ENCODE results near the gene ITPRID1. TPM values are rescaled to one million over a fixed set of nuclear protein-coding genes. Genes with fewer than 3 reads are reported as not detected.

ITPRID1 gene
- total and polyA plus RNA-seq, 10 donors = not detected

DNA sequence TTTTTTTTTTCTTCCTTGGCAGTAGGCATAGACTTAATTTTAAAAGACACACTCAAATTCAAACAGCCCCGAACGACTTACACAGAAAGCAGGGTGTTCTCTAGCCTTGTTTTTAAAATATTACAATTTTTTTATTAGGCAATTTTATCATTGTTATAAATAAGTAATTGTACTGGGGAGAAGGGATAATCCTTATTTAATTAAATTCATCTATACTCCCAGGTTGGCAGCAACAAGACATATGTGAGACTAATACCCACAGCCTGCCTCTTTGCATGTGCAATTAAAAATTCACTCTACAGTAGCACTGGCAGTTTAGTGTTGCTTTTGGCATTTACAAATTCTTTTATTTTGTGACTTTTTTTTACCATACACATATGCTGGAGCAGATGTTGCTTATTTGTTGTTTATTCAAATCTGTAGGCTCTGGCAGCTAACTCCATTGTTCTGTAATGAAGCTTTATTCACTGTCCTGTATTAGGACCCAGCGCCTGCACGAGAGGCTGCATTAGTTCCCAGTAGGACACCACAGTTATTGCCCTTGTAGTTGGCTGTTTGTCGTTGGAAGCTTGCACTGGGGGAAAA is 88.2 kb downstream of the ITPRID1 start:
- no peak for DNase-seq
- intact Hi-C loops (cut with DNase I; ENCODE audit: low total_unique reads) = no loop called here
- H3K9me3 ChIP-seq = no peaks in the 10 kb centered on the region
- no peaks in the 10 kb centered on the region for H3K27me3 ChIP-seq (replicated peaks in 1 of 7)
- WGBS, 5 donors = 77 to 81% (median 78%) methylated on average over 5 of the region's 5 CpGs
- TF ChIP-seq POLR2A (IDR thresholded peaks at IDR 0.05) (no peak), CTCF (IDR thresholded peaks at IDR 0.05 in 8 of 11, conservative IDR thresholded peaks at IDR 0.05 in 3 of 11) (no peak), POLR2AphosphoS5 (IDR thresholded peaks at IDR 0.05) (no peak)
- H3K36me3 ChIP-seq = no peaks in the 10 kb centered on the region
- H3K27ac ChIP-seq = no peak overlapping the region
- H3K4me1 ChIP-seq = no peaks in the 10 kb centered on the region
- no peak overlapping the region for H3K4me3 ChIP-seq

GRCh38 chr7:31603046-31603445 is 89.2 kb downstream of the ITPRID1 start:
- H3K27me3 ChIP-seq (replicated peaks in 1 of 7) = no peaks in the 10 kb centered on the region
- no peaks in the 10 kb centered on the region for H3K4me1 ChIP-seq
- WGBS, 5 donors = 51 to 64% (median 58%) methylated on average over 5 of the region's 5 CpGs
- no peak overlapping the region for H3K27ac ChIP-seq
- H3K36me3 ChIP-seq = no peaks in the 10 kb centered on the region
- no peak for DNase-seq
- intact Hi-C loops (cut with DNase I; ENCODE audit: low total_unique reads) = no loop called here
- H3K4me3 ChIP-seq = no peak overlapping the region
- H3K9me3 ChIP-seq = no peaks in the 10 kb centered on the region
- TF ChIP-seq POLR2A (IDR thresholded peaks at IDR 0.05) (no peak), CTCF (IDR thresholded peaks at IDR 0.05 in 8 of 11, conservative IDR thresholded peaks at IDR 0.05 in 3 of 11) (no peak), POLR2AphosphoS5 (IDR thresholded peaks at IDR 0.05) (no peak)

DNA sequence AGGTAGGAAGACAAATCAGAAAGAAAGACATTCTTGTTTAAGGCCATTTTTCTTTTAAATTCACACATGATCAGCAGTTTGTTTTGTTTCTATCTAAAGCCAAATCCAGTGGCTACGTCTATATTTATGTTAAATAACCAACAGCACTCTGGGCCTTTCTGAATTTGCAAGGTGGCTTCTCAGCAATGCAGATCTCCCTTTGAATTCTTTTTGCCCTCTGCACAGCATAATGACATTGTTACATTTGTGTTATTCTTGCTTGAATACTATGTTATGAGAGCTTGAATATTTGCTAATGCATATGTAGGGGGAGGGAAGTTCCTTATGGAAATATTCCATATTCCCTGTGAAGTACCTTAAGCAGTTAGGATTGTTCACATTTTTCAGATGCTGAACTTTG is 99.7 kb downstream of the ITPRID1 start:
- Histone ChIP-seq H3K9me3 (no peaks in the 10 kb centered on the region), H3K36me3 (no peaks in the 10 kb centered on the region), H3K27me3 (replicated peaks in 1 of 7) (no peaks in the 10 kb centered on the region), H3K4me1 (no peaks in the 10 kb centered on the region), H3K27ac (no peak overlapping the region), H3K4me3 (no peak overlapping the region)
- no peak for TF ChIP-seq POLR2A (IDR thresholded peaks at IDR 0.05)
- TF ChIP-seq POLR2AphosphoS5 (IDR thresholded peaks at IDR 0.05) = no peak
- TF ChIP-seq CTCF (IDR thresholded peaks at IDR 0.05 in 8 of 11, conservative IDR thresholded peaks at IDR 0.05 in 3 of 11) = no peak
- intact Hi-C loops (cut with DNase I; ENCODE audit: low total_unique reads) = no loop called here
- WGBS, 5 donors = 57 to 84% (median 67%) methylated on average over 1 of the region's 1 CpG
- DNase-seq = no peak

DNA sequence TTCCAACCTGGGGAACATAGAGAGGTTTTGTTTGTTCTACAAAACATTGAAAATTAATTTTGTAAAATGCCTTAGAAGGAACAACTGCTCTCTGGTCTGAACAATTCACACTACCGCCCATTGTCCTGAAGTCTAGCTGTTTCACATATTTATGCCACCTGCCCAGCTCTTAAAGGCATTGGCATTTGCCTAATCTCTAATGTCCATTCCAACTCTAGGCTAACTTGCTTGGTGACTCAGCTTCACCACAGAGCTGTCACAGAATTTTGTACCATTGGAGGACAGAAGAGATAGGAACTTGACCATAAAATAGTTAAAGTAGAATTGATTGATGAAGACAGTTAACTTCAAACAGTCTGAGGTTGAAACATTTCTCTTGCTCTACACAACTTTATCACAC is 119.6 kb downstream of the ITPRID1 start:
- Histone ChIP-seq H3K36me3 (no peaks in the 10 kb centered on the region), H3K4me1 (no peaks in the 10 kb centered on the region), H3K4me3 (no peak overlapping the region), H3K27ac (no peak overlapping the region), H3K27me3 (replicated peaks in 1 of 7) (no peaks in the 10 kb centered on the region), H3K9me3 (no peaks in the 10 kb centered on the region)
- TF ChIP-seq POLR2A (IDR thresholded peaks at IDR 0.05) (no peak), CTCF (IDR thresholded peaks at IDR 0.05 in 8 of 11, conservative IDR thresholded peaks at IDR 0.05 in 3 of 11) (no peak), POLR2AphosphoS5 (IDR thresholded peaks at IDR 0.05) (no peak)
- no peak for DNase-seq
- WGBS, 5 donors = 81 to 97% (median 90%) methylated on average over 1 of the region's 1 CpG
- intact Hi-C loops (cut with DNase I; ENCODE audit: low total_unique reads) = no loop called here
